BJ (cell line): ENCODE measurements around the gene ANKRD13B. TPM values are rescaled to one million over a fixed set of nuclear protein-coding genes. Genes with fewer than 3 reads are reported as not detected.

Experiments used
- CTCF ChIA-PET: fragments of 350-600 bp; formaldehyde crosslinking; extraction: SDS; loops from one replicate; lab custom pipeline; 2021; ENCODE audit warnings: antibody characterized with exemption, inconsistent platforms; lab: Yijun Ruan, JAX
- POLR2A ChIA-PET: fragments of 300-600 bp; sonication (Branson Sonifier 250); formaldehyde crosslinking; extraction: SDS; loops from one replicate; lab custom pipeline; 2021; ENCODE audit warnings: antibody characterized with exemption; lab: Charles Lee
- DNase-seq: peaks from one replicate; pipeline ENCODE4 v3.0.0-alpha.2; 2011; ENCODE audit warnings: low read depth
- H3K27me3 ChIP-seq: 2 replicates; pipeline ENCODE4 v1.6.0; 2011; ENCODE audit warnings: low read length; ENCODE audit not compliant: control insufficient read depth, insufficient read depth
- H3K36me3 ChIP-seq: 2 replicates; pipeline ENCODE4 v1.5.1; 2011; ENCODE audit warnings: low read length; ENCODE audit not compliant: control insufficient read depth, insufficient read depth
- H3K4me3 ChIP-seq: 2 replicates; pipeline ENCODE4 v1.5.1; 2011; ENCODE audit warnings: low read depth, mild to moderate bottlenecking, control low read depth, low read length
- CTCF ChIP-seq: IDR thresholded peaks from 2 replicates; pipeline ENCODE4 v1.5.1; 2011; ENCODE audit warnings: low read depth, mild to moderate bottlenecking, control low read depth, inconsistent platforms, low read length, moderate library complexity; ENCODE audit not compliant: insufficient read depth
- polyA plus RNA-seq: library from polyadenylated mRNA; depleted of rRNA; stranded (reverse); fragments of >200 nt; gene quantifications from 2 replicates; pipeline ENCODE4 v1.2.3, GENCODE V29; 2011

The ANKRD13B gene
- polyA plus RNA-seq, 1 experiment: 3.1 TPM

- H3K36me3 ChIP-seq: peaks cover 26% of the 10 kb centered on the region
- TF ChIP-seq CTCF: no peak
- no peak overlapping the region for H3K4me3 ChIP-seq
- DNase-seq: no peak
- ChIA-PET CTCF (interaction anchor here (0.7 to 6.7 kb wide), 6 partner anchors 8 to 356 kb away, joined by 3 to 59 read pairs (median 22); no protein-coding TSS in a partner anchor), POLR2A (no interaction called here)
- H3K27me3 ChIP-seq: no peaks in the 10 kb centered on the region
These were observed 18.0 kb upstream of the ANKRD13B start for GRCh38 chr17:29574732-29575510.

GRCh38 chr17:29575511-29576213 lies 17.3 kb upstream of the ANKRD13B start:
- Histone ChIP-seq H3K27me3 (no peaks in the 10 kb centered on the region), H3K4me3 (no peak overlapping the region), H3K36me3 (peaks cover 26% of the 10 kb centered on the region)
- DNase-seq: no peak
- POLR2A ChIA-PET: no interaction called here
- no peak for TF ChIP-seq CTCF
- CTCF ChIA-PET: interaction anchor here (1.2 to 6.7 kb wide), 4 partner anchors 9 to 206 kb away, joined by 3 to 59 read pairs (median 14); no protein-coding TSS in a partner anchor

GRCh38 chr17:29576214-29577000 lies 16.5 kb upstream of the ANKRD13B start:
- POLR2A ChIA-PET: no interaction called here
- Histone ChIP-seq H3K27me3 (no peaks in the 10 kb centered on the region), H3K36me3 (peaks cover 29% of the 10 kb centered on the region), H3K4me3 (no peak overlapping the region)
- DNase-seq: no peak
- TF ChIP-seq CTCF: no peak
- CTCF ChIA-PET: interaction anchor here (0.5 to 6.7 kb wide), 5 partner anchors 8 to 379 kb away, joined by 3 to 59 read pairs (median 5); no protein-coding TSS in a partner anchor

- ChIA-PET POLR2A (no interaction called here), CTCF (interaction anchor here (0.5 to 6.7 kb wide), 3 partner anchors 14 to 378 kb away, joined by 5 to 59 read pairs (median 26); no protein-coding TSS in a partner anchor)
- DNase-seq: no peak
- Histone ChIP-seq H3K4me3 (no peak overlapping the region), H3K27me3 (no peaks in the 10 kb centered on the region), H3K36me3 (peaks cover 32% of the 10 kb centered on the region)
- no peak for TF ChIP-seq CTCF
These were observed 15.9 kb upstream of the ANKRD13B start for GRCh38 chr17:29577001-29577370.
